ENCODE data around the gene HSPG2. TPM values are rescaled to one million over a fixed set of nuclear protein-coding genes. Genes with fewer than 3 reads are reported as not detected.
A peak's percentile ranks its signal among the peaks of the same experiment; 100 is the strongest.

Gene HSPG2
- total and polyA plus RNA-seq, 2 of the 8 experiments (the other 6 are each of a cell fraction or from before 2014, with no cell fraction given), result 17.8 to 111 TPM

GRCh38 chr1:21930080-21930571 lies 7.0 kb downstream of the HSPG2 start:
- Histone ChIP-seq H3K4me1 (replicated peaks in 1 of 4; ENCODE audit: control insufficient read depth in 3 of 4, insufficient read depth in 4 of 4, low read length in 3 of 4) (peaks cover 8 to 32% (median 16%) of the 10 kb centered on the region in 4 experiments), H3K56ac (replicated peaks; ENCODE audit: insufficient read length, low read depth, low read length) (no peak overlapping the region), H3K79me1 (ENCODE audit: low read depth, low read length) (peaks cover 24% of the 10 kb centered on the region), H3K27me3 (replicated peaks in 1 of 4; ENCODE audit: control insufficient read depth in 3 of 4, extremely low read depth in 1 of 4, insufficient read depth in 3 of 4, low read length in 3 of 4) (no peaks in the 10 kb centered on the region), H4K5ac (ENCODE audit: insufficient read length, low read depth, low read length) (no peak overlapping the region), H4K20me1 (replicated peaks in 1 of 2; ENCODE audit: control insufficient read depth in 1 of 2, insufficient read depth in 2 of 2, low read length in 2 of 2) (peaks cover 6 to 17% of the 10 kb centered on the region in 2 experiments), H3K36me3 (ENCODE audit: control insufficient read depth in 2 of 4, insufficient read depth in 4 of 4, low read length in 3 of 4) (no peaks in the 10 kb centered on the region), H3K23ac (ENCODE audit: insufficient read length) (no peak overlapping the region), H3K79me2 (ENCODE audit: control insufficient read depth in 1 of 2, insufficient read depth in 2 of 2, low read length in 2 of 2) (peaks cover 0 to 60% of the 10 kb centered on the region in 2 experiments; a peak in 2 of 4 replicates), H3K23me2 (ENCODE audit: low read depth, low read length) (no peaks in the 10 kb centered on the region), H2BK15ac (ENCODE audit: low read length) (0 out of 2 replicates have a peak overlapping the region, but pooled peaks have one; percentile 61), H4K8ac (ENCODE audit: extremely low read depth, insufficient read depth, low read length) (no peak overlapping the region), H3K4me2 (ENCODE audit: insufficient read depth in 1 of 2, low read depth in 2 of 2, low read length in 2 of 2) (no peak overlapping the region), H3K9ac (replicated peaks in 1 of 4; ENCODE audit: extremely low read depth in 1 of 4, low read depth in 3 of 4, low read length in 3 of 4) (no peak overlapping the region), H2BK20ac (ENCODE audit: low read length) (no peak overlapping the region), H3K4me3 (ENCODE audit: extremely low read depth in 1 of 4, insufficient read depth in 2 of 4, low read depth in 3 of 4, low read length in 4 of 4) (no peak overlapping the region), H2BK12ac (ENCODE audit: low read depth, low read length) (no peak overlapping the region), H3K4ac (replicated peaks; ENCODE audit: insufficient read length, low read depth, low read length) (no peak overlapping the region), H2AFZ (ENCODE audit: low read length) (no peak overlapping the region), H2BK120ac (replicated peaks; ENCODE audit: low read depth, low read length) (no peak overlapping the region), H3K14ac (ENCODE audit: insufficient read length) (no peak overlapping the region), H2BK5ac (ENCODE audit: low read depth, low read length) (no peak overlapping the region), H3K27ac (ENCODE audit: low read depth, low read length) (no peak overlapping the region), H4K91ac (replicated peaks; ENCODE audit: insufficient read length, low read length) (no peak overlapping the region), H3K18ac (ENCODE audit: extremely low read depth, low read length) (no peak overlapping the region), H3K9me3 (ENCODE audit: insufficient read depth in 2 of 2, low read depth in 1 of 2, low read length in 1 of 2) (no peaks in the 10 kb centered on the region), H2AK5ac (ENCODE audit: low read depth, low read length) (no peak overlapping the region)
- no peak for DNase-seq (ENCODE audit: low read depth in 1 of 2, low spot score in 2 of 2)
- no peak for FAIRE-seq
- WGBS, 2 experiments (ENCODE audit: extremely low coverage in 1 of 2, insufficient coverage in 1 of 2, insufficient read length in 1 of 2, insufficient replicate concordance in 2 of 2, low coverage in 1 of 2, low lambda C conversion rate in 2 of 2, missing lambda C conversion rate in 1 of 2), result 88% methylated on average over 8 of the region's 8 CpGs; no CpG with 5 or more reads in 1 of the 2 experiments
- ChIA-PET POLR2A (ENCODE audit: partially characterized antibody) (interaction anchor here (1.2 to 1.7 kb wide), 2 partner anchors 9 to 18 kb away, joined by 4 to 6 read pairs; no protein-coding TSS in a partner anchor), CTCF (ENCODE audit: partially characterized antibody) (interaction anchor here (0.9 to 1.3 kb wide), 3 partner anchors 11 to 22 kb away, joined by 3 read pairs; no protein-coding TSS in a partner anchor)
- TF ChIP-seq CTCF (IDR thresholded peaks at IDR 0.05; ENCODE audit: control extremely low read depth in 1 of 3, insufficient read depth in 1 of 3, low read depth in 1 of 3, low read length in 3 of 3) (no peak), SAP30 (IDR thresholded peaks at IDR 0.05; ENCODE audit: insufficient read depth, insufficient replicate concordance, low read length) (no peak), CEBPB (IDR thresholded peaks at IDR 0.05; ENCODE audit: low read depth, low read length) (no peak), TAF1 (IDR thresholded peaks at IDR 0.05; ENCODE audit: low read depth, low read length) (no peak), PHF8 (conservative IDR thresholded peaks at IDR 0.05; ENCODE audit: low read depth, low read length) (no peak), SIX5 (IDR thresholded peaks at IDR 0.05; ENCODE audit: low read depth, low read length) (no peak), E2F6 (IDR thresholded peaks at IDR 0.05) (no peak), SUZ12 (IDR thresholded peaks at IDR 0.05; ENCODE audit: low read length) (no peak), CTBP2 (IDR thresholded peaks at IDR 0.05; ENCODE audit: borderline replicate concordance, insufficient read depth, insufficient read length, low read length) (no peak)
